Parathyroid adenoma (tissue), 2 donors: ENCODE measurements around the gene GRHL1.

Experiments
- H2AFZ ChIP-seq: fragments of 300-600 bp; sonication (generic); one replicate; pipeline ENCODE4 v1.7.0; 2017; ENCODE audit warnings: antibody characterized with exemption, mild to moderate bottlenecking
- H3K27ac ChIP-seq: fragments of 300-600 bp; sonication (generic); one replicate; pipeline ENCODE4 v1.7.0; 2017
- H3K27me3 ChIP-seq: fragments of 300-600 bp; sonication (generic); one replicate; pipeline ENCODE4 v1.7.0; 2017; ENCODE audit warnings: low read length; ENCODE audit not compliant: control insufficient read depth, insufficient read depth
- H3K36me3 ChIP-seq: fragments of 300-600 bp; sonication (generic); one replicate; pipeline ENCODE4 v1.7.0; 2017; ENCODE audit warnings: low read length; ENCODE audit not compliant: control insufficient read depth, insufficient read depth
- H3K4me1 ChIP-seq: fragments of 300-600 bp; sonication (generic); one replicate; pipeline ENCODE4 v1.7.0; 2017; ENCODE audit warnings: control low read depth
- H3K4me2 ChIP-seq: fragments of 300-600 bp; sonication (generic); one replicate; pipeline ENCODE4 v1.7.0; 2017; ENCODE audit warnings: low read length
- H3K4me3 ChIP-seq: fragments of 300-600 bp; sonication (generic); one replicate; pipeline ENCODE4 v1.7.0; 2017; ENCODE audit warnings: low read depth, low read length
- H3K79me2 ChIP-seq: fragments of 300-600 bp; sonication (generic); one replicate; pipeline ENCODE4 v1.7.0; 2017; ENCODE audit warnings: control low read depth
- H3K9ac ChIP-seq: fragments of 300-600 bp; sonication (generic); one replicate; pipeline ENCODE4 v1.7.0; 2017; ENCODE audit warnings: mild to moderate bottlenecking
- H3K9me3 ChIP-seq: fragments of 300-600 bp; sonication (generic); one replicate; pipeline ENCODE4 v1.7.0; 2017; ENCODE audit warnings: low read length; ENCODE audit not compliant: control insufficient read depth
- CTCF ChIP-seq: fragments of 300-600 bp; sonication (generic); IDR thresholded peaks from one replicate; pipeline ENCODE4 v1.7.0; 2017; ENCODE audit warnings: antibody characterized with exemption, mild to moderate bottlenecking
- donor health status: primary hyperparathyroidism.

GRHL1 gene

DNA sequence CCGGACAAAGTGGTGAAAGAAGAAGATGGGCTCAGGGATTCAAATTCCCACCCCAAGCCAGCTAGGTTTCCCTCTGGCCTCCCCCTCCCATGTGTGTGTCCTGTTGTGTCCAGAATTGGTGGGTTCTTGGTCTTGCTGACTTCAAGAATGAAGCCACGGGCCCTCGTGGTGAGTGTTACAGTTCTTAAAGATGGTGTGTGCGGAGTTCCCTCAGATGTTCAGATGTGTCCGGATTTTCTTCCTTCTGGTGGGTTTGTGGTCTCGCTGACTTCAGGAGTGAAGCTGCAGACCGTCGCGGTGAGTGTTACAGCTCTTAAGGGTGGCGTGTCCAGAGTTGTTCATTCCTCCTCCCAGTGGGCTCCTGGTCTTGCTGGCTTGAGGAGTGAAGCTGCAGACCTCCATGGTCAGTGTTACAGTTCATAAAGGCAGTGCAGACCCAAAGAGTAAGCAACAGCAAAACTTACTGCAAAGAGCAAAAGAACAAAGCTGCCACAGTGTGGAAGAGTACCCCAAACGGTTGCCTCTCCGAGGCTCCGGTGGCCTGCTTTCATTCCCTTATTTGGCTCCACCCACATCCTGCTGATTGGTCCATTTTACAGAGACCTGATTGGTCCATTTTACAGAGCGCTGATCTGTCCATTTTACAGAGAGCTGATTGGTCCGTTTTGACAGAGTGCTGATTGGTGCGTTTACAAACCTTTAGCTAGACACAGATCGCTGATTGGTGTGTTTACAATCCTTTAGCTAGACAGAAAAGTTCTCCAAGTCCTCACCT lies 54.2 kb downstream of the GRHL1 start:
- Histone ChIP-seq H3K79me2 (no peaks in the 10 kb centered on the region), H3K9ac (no peak overlapping the region), H3K36me3 (no peaks in the 10 kb centered on the region), H3K9me3 (no peaks in the 10 kb centered on the region), H3K27ac (peak overlapping the region; percentile 94), H3K4me2 (no peak overlapping the region), H3K4me1 (peaks cover 41% of the 10 kb centered on the region), H3K4me3 (no peak overlapping the region), H3K27me3 (no peaks in the 10 kb centered on the region), H2AFZ (no peak overlapping the region)
- no peak for TF ChIP-seq CTCF

DNA sequence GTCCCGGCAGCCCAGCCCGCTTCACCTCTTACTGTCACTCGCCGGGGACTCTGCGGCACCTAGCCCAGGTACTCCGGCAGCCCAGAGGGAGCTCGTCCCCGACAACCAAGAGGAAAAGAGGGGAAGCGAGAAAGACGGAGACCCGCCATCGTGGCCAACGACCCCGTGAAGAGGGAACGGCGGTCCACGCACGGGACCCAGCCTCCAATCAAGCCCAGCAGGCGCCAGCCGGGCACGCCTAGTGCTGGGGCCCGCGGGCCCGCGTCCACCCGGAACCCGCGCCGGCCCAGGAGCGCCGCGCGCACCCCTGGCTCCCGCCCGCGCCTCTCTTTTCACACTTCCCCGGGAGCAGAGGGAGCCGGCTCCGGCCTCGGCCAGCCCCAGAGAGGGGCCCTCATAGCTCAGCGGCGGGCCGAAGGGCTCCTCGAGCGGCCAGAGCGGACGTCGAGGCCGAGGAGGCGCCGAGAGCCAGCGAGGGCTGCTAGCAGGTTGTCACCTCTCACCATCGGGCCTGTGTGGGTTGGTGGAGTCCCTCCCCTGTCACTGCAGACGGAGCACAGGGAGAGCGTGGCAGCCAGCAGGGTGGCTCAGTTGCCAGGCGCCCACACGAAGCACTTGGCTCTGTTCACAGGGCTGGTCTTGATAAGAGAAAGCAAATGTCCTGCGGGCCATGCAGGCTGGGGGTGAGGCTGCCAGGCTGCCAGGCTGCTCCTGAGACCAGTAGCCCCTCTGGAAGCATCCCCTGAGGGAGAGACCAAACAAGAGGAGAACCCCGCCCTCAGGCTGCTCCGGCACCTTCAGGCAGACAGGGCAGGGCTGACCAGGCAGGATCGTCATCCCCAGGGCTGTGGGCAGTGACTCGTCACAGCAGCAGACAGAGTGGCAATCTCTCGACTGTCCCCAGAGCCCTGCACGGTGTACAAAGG lies 55.0 kb downstream of the GRHL1 start:
- H3K4me2 ChIP-seq: no peak overlapping the region
- no peak overlapping the region for H3K9ac ChIP-seq
- H3K4me3 ChIP-seq: no peak overlapping the region
- H3K36me3 ChIP-seq: no peaks in the 10 kb centered on the region
- H2AFZ ChIP-seq: peak overlapping the region; percentile 86
- no peaks in the 10 kb centered on the region for H3K27me3 ChIP-seq
- no peaks in the 10 kb centered on the region for H3K79me2 ChIP-seq
- no peak for TF ChIP-seq CTCF
- H3K27ac ChIP-seq: peak overlapping the region; percentile 94
- H3K4me1 ChIP-seq: peaks cover 36% of the 10 kb centered on the region
- H3K9me3 ChIP-seq: no peaks in the 10 kb centered on the region

- H3K27ac ChIP-seq: peak overlapping the region; percentile 94
- no peak overlapping the region for H3K9ac ChIP-seq
- peaks cover 34% of the 10 kb centered on the region for H3K4me1 ChIP-seq
Observed at GRCh38 chr2:10007435-10007834, 55.9 kb downstream of the GRHL1 start.

GRCh38 chr2:10007921-10008808 lies 56.7 kb downstream of the GRHL1 start:
- Histone ChIP-seq H3K4me2 (no peak overlapping the region), H3K36me3 (no peaks in the 10 kb centered on the region), H3K4me1 (peaks cover 34% of the 10 kb centered on the region), H3K9ac (no peak overlapping the region), H3K27ac (peak overlapping the region; percentile 94), H3K27me3 (no peaks in the 10 kb centered on the region), H2AFZ (peak overlapping the region; percentile 8), H3K9me3 (no peaks in the 10 kb centered on the region), H3K4me3 (no peak overlapping the region), H3K79me2 (no peaks in the 10 kb centered on the region)
- no peak for TF ChIP-seq CTCF

More at GRCh38 chr2:10007435-10007834, 55.9 kb downstream of the GRHL1 start:
- Histone ChIP-seq H3K4me3 (no peak overlapping the region), H3K4me2 (no peak overlapping the region), H2AFZ (peak overlapping the region; percentile 62), H3K9me3 (no peaks in the 10 kb centered on the region), H3K36me3 (no peaks in the 10 kb centered on the region), H3K79me2 (no peaks in the 10 kb centered on the region), H3K27me3 (no peaks in the 10 kb centered on the region)
- TF ChIP-seq CTCF: no peak
